HepG2 (cell line): ENCODE data around the gene SH3PXD2A. TPM values are rescaled to one million over a fixed set of nuclear protein-coding genes. Genes with fewer than 3 reads are reported as not detected.

Experiments used
- ATAC-seq: fragments of 200-7000 bp; cut with Tn5 transposase; 3 replicates; pipeline ENCODE4 v1.9.1; 2020; ENCODE audit warnings: mild to moderate bottlenecking, moderate library complexity
- BruUV-seq: library from RNA; stranded (reverse); fragments of 400-500 nt; replicated peaks from 2 replicates; lab custom pipeline; 2021; lab: Mats Ljungman, UMichigan
- CTCF ChIA-PET: fragments of 300-600 bp; formaldehyde crosslinking; extraction: SDS; loops from one replicate; lab custom pipeline; 2021; ENCODE audit warnings: low total read pairs, inconsistent platforms, low intra/inter-chr PET ratio; lab: Yijun Ruan, JAX
- POLR2A ChIA-PET: fragments of 350-600 bp; sonication (Branson Sonifier 250); formaldehyde crosslinking; loops from one replicate; lab custom pipeline; 2020; ENCODE audit warnings: antibody characterized with exemption, inconsistent platforms; lab: Yijun Ruan, JAX
- DNase-seq: peaks from one replicate; pipeline ENCODE4 v3.0.0-alpha.2; 2015; ENCODE audit warnings: low spot score
- FAIRE-seq: peaks from 3 replicates; lab custom pipeline; 2011; peaks lifted over from hg19 to GRCh38; lab: Jason Lieb, UNC
- H2AFZ ChIP-seq: one replicate; pipeline ENCODE4 v1.6.1; 2011; ENCODE audit warnings: low read length, inconsistent platforms
- H3K27ac ChIP-seq: fragments of 300-600 bp; 3 replicates; pipeline ENCODE4 v1.8.0; 2011; ENCODE audit warnings: mixed run types, mild to moderate bottlenecking, mixed read lengths, low read length, inconsistent platforms; ENCODE audit not compliant: insufficient read depth; ENCODE audit errors: extremely low read length
- H3K27me3 ChIP-seq, 2 experiments: fragments of 200-600 bp in 1 of 2; 2 replicates in 1 of 2; 3 replicates in 1 of 2; pipeline versions ENCODE4 v1.6.0 to v1.8.0; 2011; ENCODE audit warnings: low read length in 2 of 2, mild to moderate bottlenecking in 2 of 2, moderate library complexity in 2 of 2, inconsistent platforms in 1 of 2; ENCODE audit not compliant: insufficient read depth in 2 of 2, control insufficient read depth in 1 of 2
- H3K36me3 ChIP-seq, 2 experiments: fragments of 200-600 bp in 1 of 2; replicated peaks in 1 of 2; 2 replicates in 1 of 2; 3 replicates in 1 of 2; pipeline versions ENCODE4 v1.5.1 to v1.8.0; 2011; ENCODE audit warnings: low read length in 2 of 2, inconsistent platforms in 1 of 2; ENCODE audit not compliant: insufficient read depth in 2 of 2, control insufficient read depth in 1 of 2
- H3K4me1 ChIP-seq: 2 replicates; pipeline ENCODE4 v1.5.1; 2012; ENCODE audit warnings: low read length, inconsistent platforms; ENCODE audit not compliant: insufficient read depth
- H3K4me2 ChIP-seq: 2 replicates; pipeline ENCODE4 v1.6.0; 2011; ENCODE audit warnings: low read depth, low read length, inconsistent platforms
- H3K4me3 ChIP-seq, 3 experiments: fragments of 200-600 bp in 1 of 3; sonication (generic), shearing (Covaris generic) in 1 of 3; replicated peaks in 1 of 3; 2 replicates each; pipeline ENCODE4 v1.5.1; 2011 to 2016; ENCODE audit warnings: low read length in 3 of 3, inconsistent platforms in 2 of 3, low read depth in 2 of 3, mild to moderate bottlenecking in 2 of 3, control low read depth in 1 of 3, mixed read lengths in 1 of 3; ENCODE audit not compliant: insufficient read depth in 1 of 3
- H3K79me2 ChIP-seq: one replicate; pipeline ENCODE4 v1.6.1; 2011; ENCODE audit warnings: low read length, inconsistent platforms; ENCODE audit not compliant: insufficient read depth
- H3K9ac ChIP-seq: 2 replicates; pipeline ENCODE4 v1.6.0; 2011; ENCODE audit warnings: mild to moderate bottlenecking, low read depth, low read length, inconsistent platforms; ENCODE audit not compliant: insufficient read depth
- H3K9me3 ChIP-seq: 2 replicates; pipeline ENCODE4 v1.5.1; 2012; ENCODE audit warnings: mild to moderate bottlenecking, low read length
- H4K20me1 ChIP-seq: 2 replicates; pipeline ENCODE4 v1.6.0; 2011; ENCODE audit warnings: inconsistent platforms, mild to moderate bottlenecking, low read length, moderate library complexity; ENCODE audit not compliant: insufficient read depth
- CENPT ChIP-seq: sonication (generic); formaldehyde crosslinking; IDR thresholded peaks from 2 replicates; pipeline ENCODE4 v1.8.0; 2022; ENCODE audit warnings: low read depth, mild to moderate bottlenecking, moderate library complexity, missing genetic modification reagents
- GATA4 ChIP-seq: sonication (generic); IDR thresholded peaks from 2 replicates; pipeline ENCODE4 v1.6.1; 2016; ENCODE audit warnings: antibody characterized with exemption, low read depth, borderline replicate concordance
- LCORL ChIP-seq, 2 experiments: fragments of 450-650 bp in 1 of 2; sonication (generic) in 1 of 2; formaldehyde crosslinking in 1 of 2; IDR thresholded peaks; 2 replicates each; pipeline versions ENCODE4 v1.5.0 to v1.6.1; 2017 to 2020; ENCODE audit warnings: antibody characterized with exemption in 1 of 2, missing genetic modification reagents in 1 of 2
- SMAD9 ChIP-seq: sonication (generic); formaldehyde crosslinking; IDR thresholded peaks from 2 replicates; pipeline ENCODE4 v1.5.1; 2020; ENCODE audit warnings: mild to moderate bottlenecking, missing genetic modification reagents
- YEATS2 ChIP-seq: sonication (generic); formaldehyde crosslinking; IDR thresholded peaks from 2 replicates; pipeline ENCODE4 v1.4.0; 2020; ENCODE audit warnings: missing genetic modification reagents, borderline replicate concordance
- ZFP36L2 ChIP-seq: sonication (generic); formaldehyde crosslinking; IDR thresholded peaks from 2 replicates; pipeline ENCODE4 v1.4.0; 2020; ENCODE audit warnings: missing genetic modification reagents
- ZFP41 ChIP-seq: sonication (generic); formaldehyde crosslinking; IDR thresholded peaks from 2 replicates; pipeline ENCODE4 v1.4.0; 2020; ENCODE audit warnings: mild to moderate bottlenecking, missing genetic modification reagents, borderline replicate concordance
- ZNF337 ChIP-seq: sonication (generic); formaldehyde crosslinking; IDR thresholded peaks from 2 replicates; pipeline ENCODE4 v1.5.1; 2020; ENCODE audit warnings: missing genetic modification reagents, low read depth, mild to moderate bottlenecking, borderline replicate concordance
- ZNF496 ChIP-seq: sonication (generic); formaldehyde crosslinking; IDR thresholded peaks from 2 replicates; pipeline ENCODE4 v1.8.1; 2023; ENCODE audit warnings: mild to moderate bottlenecking, moderate library complexity, missing genetic modification reagents; ENCODE audit not compliant: insufficient replicate concordance
- ZNF562 ChIP-seq: sonication (generic); formaldehyde crosslinking; IDR thresholded peaks from 2 replicates; pipeline ENCODE4 v1.8.0; 2022; ENCODE audit warnings: missing genetic modification reagents, borderline replicate concordance
- ZNF7 ChIP-seq: IDR thresholded peaks from 2 replicates; pipeline ENCODE4 v1.6.1; 2016; ENCODE audit warnings: missing biosample characterization, missing genetic modification reagents
- ZNF83 ChIP-seq: sonication (generic); formaldehyde crosslinking; IDR thresholded peaks from 2 replicates; pipeline ENCODE4 v1.4.0; 2020; ENCODE audit warnings: missing genetic modification reagents, mild to moderate bottlenecking, borderline replicate concordance
- WGBS: methylation state at CpG from one replicate; pipeline ENCODE4 v1.1.6; 2017; ENCODE audit warnings: low lambda C conversion rate; 5-methylcytosine and 5-hydroxymethylcytosine counted together
- in situ Hi-C: cut with HindIII; loops from 2 replicates; pipeline ENCODE4 v1.10.0; 2017; ENCODE audit warnings: low pct_unique_long_range_greater_than_20kb; ENCODE audit not compliant: extremely low pct_ligation_motif_present
- intact Hi-C: fragments of 100-400 bp; cut with micrococcal nuclease; formaldehyde crosslinking; loops from one replicate; pipeline ENCODE4 v1.10.0; 2022; ENCODE audit not compliant: unreplicated experiment
- polyA plus RNA-seq, 8 experiments: library from polyadenylated mRNA; depleted of rRNA in 3 of 8; stranded (reverse) in 7 of 8; unstranded in 1 of 8; fragments of >200 nt; fragmentation: Illumina TruSeq in 4 of 8; extraction: Trizol in 4 of 8; gene quantifications; 2 replicates each; pipeline versions ENCODE4 v1.2.1 to v1.2.3, GENCODE V29; 2011 to 2016; ENCODE audit warnings: low read depth in 4 of 8, missing spikeins in 1 of 8, mixed read lengths in 1 of 8; ENCODE audit not compliant: insufficient read depth in 1 of 8
- total RNA-seq, 5 experiments: library from RNA; depleted of rRNA; stranded (reverse); fragments of >200 nt; fragmentation: Illumina TruSeq; extraction: Trizol; gene quantifications; 2 replicates each; pipeline ENCODE4 v1.2.3, GENCODE V29; 2016; ENCODE audit warnings: low read depth in 1 of 5
- TF ChIP-seq, protein P1 (sequence below): fragments of 450-650 bp; IDR thresholded peaks from 2 replicates; pipeline ENCODE4 v1.6.1; 2017
- TF ChIP-seq, protein P2 (sequence below): sonication (generic); formaldehyde crosslinking; IDR thresholded peaks from 2 replicates; pipeline ENCODE4 v1.4.0; 2020; ENCODE audit warnings: missing genetic modification reagents

The SH3PXD2A gene
- total and polyA plus RNA-seq, 2 of the 13 experiments (the other 11 are each of a cell fraction or from before 2014, with no cell fraction given), result 11.1 to 11.3 TPM

DNA sequence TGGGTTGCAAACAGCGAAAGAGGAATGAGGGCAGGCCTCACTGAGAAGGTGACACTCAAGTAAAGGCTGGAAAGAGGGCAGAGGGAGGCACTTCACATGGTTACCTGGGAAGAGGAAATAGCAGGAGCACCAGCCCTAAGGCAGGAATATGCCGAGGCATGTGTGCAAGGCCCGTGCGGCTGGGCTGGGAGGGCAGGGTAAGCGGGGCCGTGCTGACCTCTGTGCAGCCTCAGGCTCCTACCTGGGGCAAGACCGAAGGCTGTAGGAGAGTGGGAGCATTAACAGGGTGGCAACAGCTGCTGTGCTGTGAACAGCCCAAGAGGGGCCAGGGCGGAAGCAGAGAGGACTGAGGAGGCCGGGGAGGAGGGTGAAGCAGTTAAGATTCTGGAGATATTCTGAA is 24.0 kb upstream of the SH3PXD2A start:
- no peak overlapping the region for H2AFZ ChIP-seq
- H3K36me3 ChIP-seq, result peaks cover 5 to 17% of the 10 kb centered on the region in 2 experiments; a peak in 4 of 5 replicates
- H3K4me3 ChIP-seq, result no peak overlapping the region
- no peak for ATAC-seq
- in situ Hi-C loops, result no loop called here
- H3K9me3 ChIP-seq, result no peaks in the 10 kb centered on the region
- no peaks in the 10 kb centered on the region for H3K4me1 ChIP-seq
- ChIA-PET POLR2A (no interaction called here), CTCF (no interaction called here)
- no TSS peak for BruUV-seq
- no peak for FAIRE-seq
- H3K9ac ChIP-seq, result no peak overlapping the region
- intact Hi-C loops, result no loop called here
- H4K20me1 ChIP-seq, result no peaks in the 10 kb centered on the region
- H3K79me2 ChIP-seq, result no peaks in the 10 kb centered on the region
- DNase-seq, result no peak
- no peak overlapping the region for H3K4me2 ChIP-seq
- WGBS, result 82% methylated on average over 9 of the region's 9 CpGs
- H3K27ac ChIP-seq, result no peak overlapping the region
- no peaks in the 10 kb centered on the region for H3K27me3 ChIP-seq
- TF ChIP-seq ZFP41 (CRISPR knock-in tag) (no peak), ZNF337 (CRISPR knock-in tag) (no peak), ZFP36L2 (CRISPR knock-in tag) (no peak), ZNF496 (no peak), SMAD9 (CRISPR knock-in tag) (no peak), GATA4 (no peak), ZNF83 (no peak), LCORL (IDR thresholded peaks at IDR 0.05) (no peak), LCORL (CRISPR knock-in tag; IDR thresholded peaks at IDR 0.05) (no peak), CENPT (CRISPR knock-in tag) (no peak), ZNF7 (CRISPR knock-in tag) (no peak), ZNF562 (CRISPR knock-in tag) (no peak), YEATS2 (CRISPR knock-in tag) (no peak)
- TF ChIP-seq, protein P1, sequence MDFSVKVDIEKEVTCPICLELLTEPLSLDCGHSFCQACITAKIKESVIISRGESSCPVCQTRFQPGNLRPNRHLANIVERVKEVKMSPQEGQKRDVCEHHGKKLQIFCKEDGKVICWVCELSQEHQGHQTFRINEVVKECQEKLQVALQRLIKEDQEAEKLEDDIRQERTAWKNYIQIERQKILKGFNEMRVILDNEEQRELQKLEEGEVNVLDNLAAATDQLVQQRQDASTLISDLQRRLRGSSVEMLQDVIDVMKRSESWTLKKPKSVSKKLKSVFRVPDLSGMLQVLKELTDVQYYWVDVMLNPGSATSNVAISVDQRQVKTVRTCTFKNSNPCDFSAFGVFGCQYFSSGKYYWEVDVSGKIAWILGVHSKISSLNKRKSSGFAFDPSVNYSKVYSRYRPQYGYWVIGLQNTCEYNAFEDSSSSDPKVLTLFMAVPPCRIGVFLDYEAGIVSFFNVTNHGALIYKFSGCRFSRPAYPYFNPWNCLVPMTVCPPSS, result no peak
- TF ChIP-seq, protein P2, sequence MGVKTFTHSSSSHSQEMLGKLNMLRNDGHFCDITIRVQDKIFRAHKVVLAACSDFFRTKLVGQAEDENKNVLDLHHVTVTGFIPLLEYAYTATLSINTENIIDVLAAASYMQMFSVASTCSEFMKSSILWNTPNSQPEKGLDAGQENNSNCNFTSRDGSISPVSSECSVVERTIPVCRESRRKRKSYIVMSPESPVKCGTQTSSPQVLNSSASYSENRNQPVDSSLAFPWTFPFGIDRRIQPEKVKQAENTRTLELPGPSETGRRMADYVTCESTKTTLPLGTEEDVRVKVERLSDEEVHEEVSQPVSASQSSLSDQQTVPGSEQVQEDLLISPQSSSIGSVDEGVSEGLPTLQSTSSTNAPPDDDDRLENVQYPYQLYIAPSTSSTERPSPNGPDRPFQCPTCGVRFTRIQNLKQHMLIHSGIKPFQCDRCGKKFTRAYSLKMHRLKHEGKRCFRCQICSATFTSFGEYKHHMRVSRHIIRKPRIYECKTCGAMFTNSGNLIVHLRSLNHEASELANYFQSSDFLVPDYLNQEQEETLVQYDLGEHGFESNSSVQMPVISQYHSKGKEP (CRISPR knock-in tag), result no peak
